ENCODE data around the gene ERG.

The ERG gene

GRCh38 chr21:38444691-38445090, 53.6 kb downstream of the ERG start:
- DNase-seq (ENCODE audit: extremely low read depth, insufficient read length) = no peak
- Histone ChIP-seq H3K27me3 (replicated peaks; ENCODE audit: control insufficient read depth, insufficient read depth, low read length) (no peaks in the 10 kb centered on the region; the same call in none of the 2 replicates), H3K36me3 (ENCODE audit: control insufficient read depth, insufficient read depth, low read length) (no peaks in the 10 kb centered on the region), H3K4me3 (replicated peaks; ENCODE audit: low read depth, low read length) (no peak overlapping the region)
- TF ChIP-seq CTCF (IDR thresholded peaks at IDR 0.05; ENCODE audit: insufficient read depth, low read length, poor library complexity, severe bottlenecking) = no peak

DNA sequence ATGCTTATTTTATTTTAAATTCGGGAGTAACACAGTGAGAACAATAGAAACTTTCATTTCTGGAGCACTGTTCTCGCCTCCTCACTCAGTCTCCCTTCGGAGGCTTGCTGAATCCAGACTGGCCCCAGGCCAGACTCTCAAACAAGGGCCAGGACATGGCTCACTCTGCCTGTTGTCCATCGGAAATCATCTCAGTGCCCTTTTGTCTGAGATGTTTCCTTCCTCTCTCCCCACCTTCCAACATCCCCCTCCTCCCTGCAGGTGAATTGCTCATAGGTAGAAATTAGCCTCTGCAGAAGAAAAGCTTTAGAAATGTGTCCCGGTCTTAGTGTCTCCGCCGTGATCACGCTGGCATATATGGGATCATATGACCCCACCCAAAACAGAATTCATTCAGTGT, 55.2 kb downstream of the ERG start:
- Histone ChIP-seq H3K36me3 (ENCODE audit: control insufficient read depth, insufficient read depth, low read length) (no peaks in the 10 kb centered on the region), H3K4me3 (replicated peaks; ENCODE audit: low read depth, low read length) (no peak overlapping the region), H3K27me3 (replicated peaks; ENCODE audit: control insufficient read depth, insufficient read depth, low read length) (no peaks in the 10 kb centered on the region; the same call in 1 of the 2 replicates)
- no peak for DNase-seq (ENCODE audit: extremely low read depth, insufficient read length)
- TF ChIP-seq CTCF (IDR thresholded peaks at IDR 0.05; ENCODE audit: insufficient read depth, low read length, poor library complexity, severe bottlenecking) = no peak

- Histone ChIP-seq H3K36me3 (ENCODE audit: control insufficient read depth, insufficient read depth, low read length) (no peaks in the 10 kb centered on the region), H3K27me3 (replicated peaks; ENCODE audit: control insufficient read depth, insufficient read depth, low read length) (no peaks in the 10 kb centered on the region; the same call in 1 of the 2 replicates), H3K4me3 (replicated peaks; ENCODE audit: low read depth, low read length) (no peak overlapping the region)
- TF ChIP-seq CTCF (IDR thresholded peaks at IDR 0.05; ENCODE audit: insufficient read depth, low read length, poor library complexity, severe bottlenecking) = no peak
- DNase-seq (ENCODE audit: extremely low read depth, insufficient read length) = no peak
These were observed 57.1 kb downstream of the ERG start for GRCh38 chr21:38441153-38441552.

- Histone ChIP-seq H3K4me3 (replicated peaks; ENCODE audit: low read depth, low read length) (no peak overlapping the region), H3K27me3 (replicated peaks; ENCODE audit: control insufficient read depth, insufficient read depth, low read length) (no peaks in the 10 kb centered on the region; the same call in 1 of the 2 replicates), H3K36me3 (ENCODE audit: control insufficient read depth, insufficient read depth, low read length) (no peaks in the 10 kb centered on the region)
- no peak for DNase-seq (ENCODE audit: extremely low read depth, insufficient read length)
- TF ChIP-seq CTCF (IDR thresholded peaks at IDR 0.05; ENCODE audit: insufficient read depth, low read length, poor library complexity, severe bottlenecking) = no peak
These were observed 57.5 kb downstream of the ERG start for GRCh38 chr21:38440746-38441145.

- H3K27me3 ChIP-seq (replicated peaks; ENCODE audit: control insufficient read depth, insufficient read depth, low read length) = no peaks in the 10 kb centered on the region; the same call in 1 of the 2 replicates
- TF ChIP-seq CTCF (IDR thresholded peaks at IDR 0.05; ENCODE audit: insufficient read depth, low read length, poor library complexity, severe bottlenecking) = no peak
- no peak for DNase-seq (ENCODE audit: extremely low read depth, insufficient read length)
- no peak overlapping the region for H3K4me3 ChIP-seq (replicated peaks; ENCODE audit: low read depth, low read length)
- no peaks in the 10 kb centered on the region for H3K36me3 ChIP-seq (ENCODE audit: control insufficient read depth, insufficient read depth, low read length)
These were observed 58.3 kb downstream of the ERG start for GRCh38 chr21:38439957-38440356.

GRCh38 chr21:38439426-38439825, 58.9 kb downstream of the ERG start:
- no peaks in the 10 kb centered on the region for H3K36me3 ChIP-seq (ENCODE audit: control insufficient read depth, insufficient read depth, low read length)
- DNase-seq (ENCODE audit: extremely low read depth, insufficient read length) = no peak
- H3K27me3 ChIP-seq (replicated peaks; ENCODE audit: control insufficient read depth, insufficient read depth, low read length) = no peaks in the 10 kb centered on the region; the same call in 1 of the 2 replicates
- no peak for TF ChIP-seq CTCF (IDR thresholded peaks at IDR 0.05; ENCODE audit: insufficient read depth, low read length, poor library complexity, severe bottlenecking)
- H3K4me3 ChIP-seq (replicated peaks; ENCODE audit: low read depth, low read length) = no peak overlapping the region

All from GM06990 (cell line).